HG02970 (cell line): ENCODE measurements around the gene DECR2.
"Not testable (repeated sequence)": the region's sequence is repeated elsewhere in the genome, so short reads cannot be mapped to it uniquely, and the experiment has no call there.

Experiments used
- ATAC-seq: cut with Tn5 transposase; IDR thresholded peaks from one replicate; pipeline ENCODE4 v1.9.1; 2021; ENCODE audit warnings: mild to moderate bottlenecking, moderate library complexity, moderate number of reproducible peaks; ENCODE audit not compliant: unreplicated experiment, low FRiP score

DECR2 gene

DNA sequence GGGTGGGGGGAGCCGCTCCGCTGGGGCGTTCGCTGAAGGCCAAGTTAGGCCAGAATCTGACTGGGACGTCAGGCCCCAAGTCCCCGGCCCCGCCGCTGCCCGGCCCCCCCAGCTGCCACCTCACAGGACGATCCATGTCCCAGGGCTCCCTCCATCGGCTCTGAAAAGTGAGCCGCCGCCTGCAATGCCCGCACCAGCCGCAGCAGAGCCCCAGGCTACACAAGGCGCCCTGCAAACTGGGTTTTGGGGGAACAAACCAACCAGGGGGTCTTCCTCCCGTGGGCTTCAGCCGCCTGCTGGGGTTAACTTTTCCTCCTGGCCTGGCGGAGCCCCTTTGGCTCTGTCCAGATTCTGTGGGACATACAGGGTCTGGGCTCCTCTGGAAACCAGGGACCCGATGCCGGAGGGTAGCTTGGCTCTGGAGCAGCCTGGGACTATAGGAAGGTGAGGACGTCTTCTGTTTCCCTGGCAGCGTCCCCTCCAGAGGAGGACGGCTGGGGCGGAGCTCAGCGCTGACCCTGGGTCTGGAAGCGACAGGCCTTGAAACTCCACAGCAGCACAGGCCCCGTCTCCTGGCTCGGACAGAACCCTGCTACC lies 3.9 kb upstream of the DECR2 start:
- no peak for ATAC-seq

DNA sequence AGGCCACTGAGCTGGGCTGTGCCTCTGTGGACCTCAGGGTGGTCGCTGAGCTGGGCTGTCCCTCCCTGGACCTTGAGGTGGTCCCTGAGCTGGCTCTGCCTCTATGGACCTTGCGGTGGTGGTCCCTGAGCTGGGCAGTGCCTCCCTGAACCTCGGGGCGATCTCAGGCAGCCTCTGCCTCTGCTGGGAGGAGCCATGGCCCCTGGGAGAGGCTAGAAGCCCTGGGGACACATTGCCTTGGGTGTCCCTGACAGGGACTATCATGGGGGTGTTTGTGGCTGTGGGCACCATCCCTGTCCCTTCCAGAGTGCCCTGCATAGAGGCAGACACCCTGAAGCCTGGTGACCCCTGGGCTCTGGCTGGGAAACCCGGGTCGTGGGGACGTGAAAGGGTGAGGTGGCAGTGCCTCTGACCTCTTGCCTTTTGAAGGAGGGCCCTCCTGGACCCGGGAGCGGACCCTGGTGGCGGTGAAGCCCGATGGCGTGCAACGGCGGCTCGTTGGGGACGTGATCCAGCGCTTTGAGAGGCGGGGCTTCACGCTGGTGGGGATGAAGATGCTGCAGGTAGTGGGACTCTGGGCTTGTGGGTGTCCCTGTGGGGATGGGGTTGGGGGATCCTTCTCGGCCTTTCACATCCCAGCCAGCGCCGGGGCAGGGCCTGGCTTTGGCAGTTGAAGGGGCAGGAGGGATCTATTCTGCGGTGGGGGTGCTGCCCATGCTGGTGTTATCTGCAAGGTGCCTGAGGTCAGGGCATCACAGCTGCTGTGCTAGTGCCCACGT lies 2.9 kb upstream of the DECR2 start:
- ATAC-seq = no peak

DNA sequence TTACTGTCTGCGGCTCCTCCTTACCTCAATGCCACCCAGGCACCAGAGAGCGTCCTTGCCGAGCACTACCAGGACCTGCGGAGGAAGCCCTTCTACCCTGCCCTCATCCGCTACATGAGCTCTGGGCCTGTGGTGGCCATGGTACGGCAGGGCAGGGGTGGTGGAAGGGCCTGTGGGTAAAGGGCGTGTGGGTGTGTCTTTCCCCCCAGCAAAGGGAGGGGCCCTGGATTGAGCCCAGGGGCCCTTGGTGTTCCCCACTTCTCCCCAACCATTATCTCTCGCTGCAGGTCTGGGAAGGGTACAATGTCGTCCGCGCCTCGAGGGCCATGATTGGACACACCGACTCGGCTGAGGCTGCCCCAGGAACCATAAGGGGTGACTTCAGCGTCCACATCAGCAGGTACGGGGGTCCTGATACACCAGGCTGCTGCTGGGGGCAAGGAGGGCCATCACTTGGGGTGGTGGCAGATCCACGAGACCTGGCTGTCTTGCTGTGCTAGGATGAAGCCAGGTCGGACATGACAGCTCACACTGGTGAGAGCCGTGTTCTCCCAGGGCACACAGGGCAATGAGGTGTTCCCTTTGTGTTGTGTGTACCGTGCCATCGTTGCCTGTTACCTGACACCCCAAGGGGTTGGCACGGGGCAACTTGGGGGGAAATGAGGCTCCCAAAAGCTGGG lies 2.2 kb upstream of the DECR2 start:
- no peak for ATAC-seq

DNA sequence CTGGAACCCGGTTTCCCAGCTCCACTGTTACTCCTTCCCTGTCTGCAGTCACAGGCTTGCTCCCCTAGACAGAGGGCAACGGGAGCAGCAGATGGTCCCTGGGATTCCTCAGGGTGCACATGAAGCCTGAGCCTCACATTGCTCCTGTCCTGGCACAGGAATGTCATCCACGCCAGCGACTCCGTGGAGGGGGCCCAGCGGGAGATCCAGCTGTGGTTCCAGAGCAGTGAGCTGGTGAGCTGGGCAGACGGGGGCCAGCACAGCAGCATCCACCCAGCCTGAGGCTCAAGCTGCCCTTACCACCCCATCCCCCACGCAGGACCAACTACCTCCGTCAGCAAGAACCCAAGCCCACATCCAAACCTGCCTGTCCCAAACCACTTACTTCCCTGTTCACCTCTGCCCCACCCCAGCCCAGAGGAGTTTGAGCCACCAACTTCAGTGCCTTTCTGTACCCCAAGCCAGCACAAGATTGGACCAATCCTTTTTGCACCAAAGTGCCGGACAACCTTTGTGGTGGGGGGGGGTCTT lies 1.6 kb upstream of the DECR2 start:
- ATAC-seq = no peak

DNA sequence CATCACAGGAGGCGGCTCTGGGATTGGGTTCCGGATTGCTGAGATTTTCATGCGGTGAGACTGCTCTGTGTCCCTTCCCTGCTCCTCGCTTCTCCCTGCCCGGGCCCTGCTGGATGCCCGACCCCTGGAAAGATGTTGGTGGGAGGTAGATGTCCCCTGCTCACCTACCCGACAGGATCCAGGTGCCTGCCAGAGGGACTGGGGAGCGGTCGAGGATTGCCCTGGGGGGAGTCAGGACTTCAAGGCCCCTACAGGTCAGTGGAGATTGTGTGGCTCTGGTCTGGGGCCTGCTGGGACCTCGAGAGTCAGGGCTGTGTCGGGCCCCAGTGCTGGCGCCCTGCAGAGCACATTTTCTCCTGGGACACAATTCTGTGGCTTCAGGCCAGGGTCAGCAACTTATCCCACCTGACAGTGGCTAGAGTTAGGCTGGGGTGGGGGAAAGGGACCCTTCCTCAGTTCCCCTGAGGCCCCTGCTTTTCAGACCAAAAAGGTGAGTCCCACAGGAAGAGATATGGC lies 3.3 kb downstream of the DECR2 start:
- no peak for ATAC-seq

DNA sequence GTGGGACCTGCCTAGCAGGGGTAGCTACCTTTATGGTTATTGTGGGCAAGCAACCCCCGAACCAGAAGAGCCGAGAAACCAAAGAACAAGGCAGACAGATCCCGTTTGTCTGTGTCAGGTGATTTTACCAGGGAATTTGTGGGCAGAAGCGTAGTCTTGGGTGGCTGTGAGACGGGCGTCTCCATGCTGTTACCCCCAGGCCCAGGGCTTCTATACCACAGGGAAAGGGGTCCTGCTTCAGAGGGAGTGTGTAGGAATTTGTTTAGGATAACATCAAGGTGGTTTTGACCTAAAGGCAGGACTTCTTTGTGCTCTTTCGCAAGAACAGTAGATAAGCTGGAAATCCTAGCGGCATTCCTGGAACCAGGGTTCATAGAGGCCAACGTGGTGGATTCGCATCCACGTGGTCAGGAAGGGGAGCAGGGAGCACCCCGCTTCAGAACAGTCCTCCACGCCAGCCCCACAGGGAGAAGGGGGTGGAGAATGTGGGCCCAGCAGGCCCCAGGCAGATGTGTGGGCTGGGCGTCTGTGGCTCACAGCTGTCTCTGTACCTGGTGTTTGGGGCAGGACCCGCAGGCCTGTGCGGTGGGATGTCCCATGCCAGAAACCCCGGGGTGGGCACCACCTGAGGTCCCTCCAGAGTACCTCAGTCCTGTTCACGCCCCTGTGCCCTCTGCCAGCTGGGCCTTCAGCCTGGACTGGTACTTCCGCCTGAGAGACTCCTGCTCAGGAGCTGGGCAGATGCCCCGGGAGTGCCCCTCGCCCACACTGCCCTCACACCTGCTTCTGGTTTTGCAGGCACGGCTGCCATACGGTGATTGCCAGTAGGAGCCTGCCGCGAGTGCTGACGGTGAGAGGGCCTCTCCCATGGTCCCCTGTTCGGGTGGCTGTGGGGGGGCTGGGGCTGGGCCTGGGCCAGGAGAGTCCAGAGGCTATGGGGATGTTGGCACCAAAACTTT lies 4.1 kb downstream of the DECR2 start:
- ATAC-seq = no peak

DNA sequence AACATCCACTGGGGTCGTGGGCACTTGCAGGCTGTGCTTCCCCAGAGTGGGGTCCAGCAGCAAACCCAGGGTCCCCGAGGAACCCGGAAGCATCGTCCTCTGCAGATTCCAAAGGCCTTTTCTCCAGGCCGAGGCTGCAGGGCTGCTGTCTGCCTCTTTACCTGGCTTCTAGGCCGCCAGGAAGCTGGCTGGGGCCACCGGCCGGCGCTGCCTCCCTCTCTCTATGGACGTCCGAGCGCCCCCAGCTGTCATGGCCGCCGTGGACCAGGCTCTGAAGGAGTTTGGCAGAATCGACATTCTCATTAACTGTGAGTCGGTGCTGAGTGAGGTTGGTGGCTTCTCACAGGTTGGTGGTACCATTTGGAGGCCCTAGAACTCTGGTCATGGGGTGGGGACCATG lies 5.6 kb downstream of the DECR2 start:
- no peak for ATAC-seq

DNA sequence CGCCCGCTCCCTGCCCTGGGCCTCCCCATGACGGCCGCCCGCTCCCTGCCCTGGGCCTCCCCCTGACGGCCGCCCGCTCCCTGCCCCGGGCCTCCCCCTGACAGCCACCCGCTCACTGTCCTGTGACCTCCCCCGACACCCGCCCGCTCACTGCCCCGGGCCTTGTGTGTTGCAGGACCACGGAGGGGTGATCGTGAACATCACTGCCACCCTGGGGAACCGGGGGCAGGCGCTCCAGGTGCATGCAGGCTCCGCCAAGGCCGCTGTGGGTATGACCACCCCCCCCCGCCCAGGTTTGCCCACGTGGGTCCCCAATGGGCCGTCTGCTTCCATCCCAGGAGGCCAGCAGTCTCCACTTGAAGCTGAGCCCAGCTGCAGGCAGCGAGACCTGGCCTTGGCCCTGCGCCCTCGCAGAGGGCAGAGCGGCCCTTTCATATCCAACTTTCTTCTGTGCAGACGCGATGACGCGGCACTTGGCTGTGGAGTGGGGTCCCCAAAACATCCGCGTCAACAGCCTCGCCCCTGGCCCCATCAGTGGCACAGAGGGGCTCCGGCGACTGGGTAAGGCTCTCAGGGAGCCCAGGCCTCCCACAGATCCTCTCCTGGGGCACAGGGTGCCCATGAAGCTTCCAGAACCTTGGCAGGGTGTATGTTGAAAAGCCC lies 9.0 kb downstream of the DECR2 start:
- no peak for ATAC-seq

DNA sequence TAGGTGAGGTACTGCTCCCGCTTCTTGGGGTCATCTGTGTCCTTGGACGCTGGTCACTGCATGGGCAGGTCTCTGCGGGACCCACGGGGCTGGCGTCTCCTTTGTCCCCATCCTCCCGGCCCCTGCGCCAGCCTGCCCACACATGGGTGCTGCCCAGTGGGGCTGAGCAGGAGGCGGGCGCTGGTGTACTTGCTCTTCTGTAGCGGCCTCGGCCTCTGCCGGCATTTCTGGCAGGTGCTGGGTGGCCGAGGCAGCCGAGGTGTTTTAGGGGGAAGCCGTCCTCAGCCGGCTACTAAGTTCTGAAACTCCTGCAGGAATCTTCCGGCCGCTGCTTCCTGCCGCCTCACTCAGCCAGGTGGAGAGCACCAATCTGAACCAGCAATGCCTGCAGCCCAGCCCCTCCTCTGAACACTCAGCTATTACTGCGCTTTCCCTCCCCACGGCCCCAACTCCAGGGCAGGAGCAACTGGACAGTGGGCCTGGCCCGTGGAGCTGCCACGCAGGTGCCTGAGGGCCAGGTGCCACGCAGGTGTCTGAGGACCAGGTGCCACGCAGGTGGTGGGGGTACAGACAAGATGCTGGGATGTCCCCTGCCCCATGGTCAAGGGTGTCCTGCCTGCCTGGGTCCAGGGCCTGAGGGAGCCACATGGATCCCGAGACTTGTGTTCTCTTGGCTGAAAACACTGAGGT lies 10.0 kb downstream of the DECR2 start:
- ATAC-seq = no peak

DNA sequence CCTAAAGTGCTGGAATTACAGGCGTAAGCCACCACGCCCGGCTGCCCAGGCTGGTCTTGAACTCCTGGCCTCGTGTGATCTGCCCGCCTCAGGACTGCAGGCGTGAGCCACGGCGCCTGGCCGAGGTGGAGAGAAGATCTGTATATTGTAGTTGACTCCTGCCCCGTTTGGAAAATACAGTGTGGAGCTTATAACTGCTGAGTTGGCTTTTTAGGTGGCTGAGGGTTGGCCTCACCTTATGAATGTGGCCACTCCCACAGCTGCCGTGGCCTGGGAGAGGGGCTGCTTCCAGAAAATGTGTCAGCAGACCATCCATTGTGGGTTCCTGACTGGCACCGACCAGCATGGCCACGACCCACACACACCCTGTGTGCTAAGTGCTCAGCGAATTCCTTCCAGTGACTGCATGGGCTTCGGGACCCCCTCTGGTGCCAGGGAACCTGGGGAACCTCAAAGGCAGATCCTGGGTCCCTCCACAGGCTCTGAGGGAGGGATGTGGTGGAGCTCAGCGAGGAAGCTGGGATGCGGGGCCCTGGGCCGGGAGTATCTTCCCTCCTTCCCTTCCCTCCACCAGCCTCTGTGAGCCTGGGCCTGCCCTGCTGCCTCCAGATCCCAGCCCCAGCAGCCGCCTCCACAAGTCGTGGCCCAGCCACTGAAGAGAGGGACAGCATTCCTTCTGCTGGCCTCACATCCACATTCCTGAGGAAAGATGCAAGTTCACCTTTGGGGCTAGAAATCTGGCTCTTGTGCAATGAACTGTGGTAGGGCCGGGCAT lies 12.9 kb downstream of the DECR2 start:
- ATAC-seq = no peak

DNA sequence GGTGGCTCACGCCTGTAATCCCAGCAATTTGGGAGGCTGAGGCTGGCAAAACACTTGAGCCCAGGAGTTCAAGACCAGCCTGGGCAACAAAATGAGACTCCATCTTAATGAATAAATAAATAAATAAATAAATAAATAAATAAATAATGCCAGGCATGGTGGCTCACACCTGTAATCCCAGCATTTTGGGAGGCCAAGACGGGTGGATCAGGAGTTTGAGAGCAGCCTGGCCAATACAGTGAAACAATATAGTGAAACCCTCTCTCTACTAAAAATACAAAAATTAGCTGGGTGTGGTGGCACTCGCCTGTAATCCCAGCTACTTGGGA lies 13.4 kb downstream of the DECR2 start:
- not testable (repeated sequence) for ATAC-seq

DNA sequence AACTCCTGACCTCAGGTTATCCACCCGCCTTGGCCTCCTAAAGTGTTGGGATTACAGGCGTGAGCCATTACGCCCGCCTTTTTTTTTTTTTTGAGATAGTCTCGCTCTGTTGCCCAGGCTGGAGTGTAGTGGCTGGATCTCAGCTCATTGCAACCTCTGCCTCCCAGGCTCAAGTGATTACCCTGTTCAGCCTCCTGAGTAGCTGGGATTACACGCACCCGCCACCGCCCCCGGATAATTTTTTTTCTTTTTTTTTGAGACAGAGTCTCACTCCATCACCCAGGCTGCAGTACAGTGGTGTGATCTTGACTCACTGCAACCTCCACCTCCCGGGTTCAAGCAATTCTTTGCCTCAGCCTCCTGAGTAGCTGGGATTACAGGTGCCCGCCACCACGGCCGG lies 20.5 kb downstream of the DECR2 start:
- ATAC-seq = not testable (repeated sequence)

DNA sequence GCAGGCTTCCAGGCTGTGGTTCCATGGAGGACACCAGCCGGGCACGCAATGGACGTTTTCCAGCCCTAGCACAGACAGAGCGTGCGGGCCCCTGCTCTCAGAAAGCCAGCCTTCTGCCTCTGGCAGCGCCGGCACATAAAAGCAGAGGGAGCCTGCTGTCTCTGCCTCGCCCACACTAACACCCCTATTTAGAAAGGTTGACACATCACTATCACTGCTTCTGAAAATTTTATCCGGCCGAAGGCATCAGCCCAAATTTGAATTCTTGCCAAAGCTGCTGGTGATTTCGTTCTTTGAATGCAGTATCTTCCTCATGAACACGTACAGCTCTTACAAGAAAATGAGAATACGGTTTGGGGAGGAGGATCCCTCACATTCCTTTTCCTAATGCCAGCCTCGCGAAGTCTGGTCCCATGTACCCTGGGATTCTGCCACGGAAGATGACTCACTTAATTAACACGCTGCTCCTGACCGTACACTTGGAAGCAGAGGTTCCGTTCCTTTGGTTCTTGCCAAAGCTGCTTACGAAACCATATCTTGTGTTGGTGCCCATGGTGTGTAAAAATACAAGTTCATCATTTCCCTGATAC lies 22.4 kb downstream of the DECR2 start:
- ATAC-seq = no peak

DNA sequence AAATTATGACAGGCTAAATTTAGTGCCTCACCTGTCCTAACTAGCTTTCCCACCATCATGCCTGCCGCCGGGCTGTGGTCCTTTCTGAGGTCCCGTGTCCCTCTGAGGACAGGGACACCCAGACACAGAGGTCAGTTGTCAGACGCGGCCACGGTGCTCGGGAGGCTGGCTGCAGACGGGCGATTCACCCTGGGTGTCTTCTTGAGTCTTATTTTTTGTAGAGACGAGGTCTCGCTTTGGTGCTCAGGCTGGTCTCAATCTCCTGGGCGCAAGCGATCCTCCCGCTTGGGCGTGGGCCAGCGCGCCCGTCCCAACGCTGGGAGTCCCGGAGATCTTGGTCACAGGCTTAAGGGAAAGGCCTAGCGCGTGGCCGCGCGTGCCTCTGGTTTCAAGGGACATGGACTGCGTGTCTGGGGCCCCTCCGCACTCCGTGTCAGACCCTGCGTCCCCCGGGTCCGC lies 23.0 kb downstream of the DECR2 start:
- no peak for ATAC-seq

DNA sequence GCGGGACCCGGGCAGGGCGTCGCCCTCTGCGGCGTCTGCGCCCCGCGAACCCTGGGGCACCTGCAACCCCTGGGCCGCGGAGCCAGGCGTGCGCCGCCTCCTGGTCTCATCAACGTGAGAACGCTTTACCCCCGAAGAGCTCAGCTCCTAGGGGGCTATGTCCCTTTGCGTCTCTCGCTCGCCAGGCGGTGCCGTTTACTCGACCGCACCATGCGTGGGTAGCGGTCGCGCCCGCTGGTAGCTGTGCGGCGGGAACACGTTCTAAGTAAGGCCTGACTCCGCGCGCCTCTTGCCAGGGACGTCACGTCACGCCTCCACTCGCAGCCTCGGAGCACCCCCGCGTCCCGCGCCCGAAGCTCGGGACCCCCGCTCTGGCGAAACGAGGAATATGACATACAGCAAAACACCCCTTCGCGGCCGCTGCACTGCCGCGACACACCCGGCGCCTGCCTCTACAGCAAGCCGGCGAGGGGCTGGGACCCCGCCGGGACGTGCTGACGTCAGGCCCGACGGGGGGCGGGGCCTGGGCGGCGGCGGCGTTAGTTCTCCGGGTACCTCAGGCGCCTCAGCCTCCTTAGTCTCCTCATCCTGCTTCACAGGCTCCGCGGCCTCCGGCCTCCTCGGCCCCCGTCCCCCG lies 23.5 kb downstream of the DECR2 start, which contains the start of gene RAB11FIP3:
Gene RAB11FIP3, plus strand, starts transcription at position 568 of the 637 bp plus-strand sequence. CDS start 358 bp downstream, outside the sequence.
- peak; percentile 79 for ATAC-seq

DNA sequence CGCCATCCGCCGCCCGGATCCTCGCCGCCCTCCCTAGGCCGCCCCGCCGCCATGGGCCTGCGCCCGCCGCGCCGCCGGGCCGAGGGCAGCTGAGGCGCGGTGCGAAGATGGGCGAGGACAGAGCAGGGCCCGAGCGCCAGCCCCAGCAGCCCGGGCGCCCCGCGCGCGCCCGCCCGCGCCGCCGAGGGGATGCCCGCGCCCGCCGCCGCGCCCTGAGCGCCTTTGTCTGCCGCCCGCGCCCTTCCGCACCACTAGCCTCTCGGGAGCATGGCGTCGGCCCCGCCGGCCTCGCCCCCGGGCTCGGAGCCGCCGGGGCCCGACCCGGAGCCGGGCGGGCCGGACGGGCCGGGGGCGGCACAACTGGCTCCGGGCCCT lies 24.0 kb downstream of the DECR2 start:
- peak; percentile 34 for ATAC-seq

DNA sequence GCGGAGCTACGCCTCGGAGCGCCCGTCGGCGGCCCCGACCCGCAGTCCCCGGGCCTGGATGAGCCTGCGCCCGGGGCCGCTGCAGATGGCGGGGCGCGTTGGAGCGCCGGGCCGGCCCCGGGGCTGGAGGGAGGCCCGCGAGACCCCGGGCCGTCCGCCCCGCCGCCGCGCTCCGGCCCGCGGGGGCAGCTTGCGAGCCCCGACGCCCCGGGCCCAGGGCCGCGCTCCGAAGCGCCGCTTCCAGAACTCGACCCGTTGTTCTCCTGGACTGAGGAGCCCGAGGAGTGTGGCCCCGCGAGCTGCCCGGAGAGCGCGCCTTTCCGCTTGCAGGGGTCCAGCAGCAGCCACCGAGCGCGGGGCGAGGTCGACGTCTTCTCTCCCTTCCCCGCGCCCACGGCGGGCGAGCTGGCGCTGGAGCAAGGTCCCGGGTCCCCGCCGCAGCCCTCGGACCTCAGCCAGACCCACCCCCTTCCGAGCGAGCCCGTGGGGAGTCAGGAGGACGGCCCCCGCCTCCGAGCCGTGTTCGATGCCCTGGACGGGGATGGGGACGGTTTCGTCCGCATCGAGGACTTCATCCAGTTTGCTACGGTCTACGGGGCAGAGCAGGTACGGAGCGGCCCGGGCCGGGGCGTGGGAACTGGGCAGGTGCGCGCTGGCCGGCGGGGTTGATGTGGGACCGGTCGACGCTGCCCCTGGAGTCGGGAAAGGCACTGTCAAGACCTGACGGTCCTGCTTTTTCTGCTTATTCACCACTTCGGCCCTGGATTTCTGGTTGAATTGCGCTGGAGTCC lies 24.6 kb downstream of the DECR2 start:
- peak; percentile 13 for ATAC-seq
